Activated CD4-positive, alpha-beta T cell treated with anti-CD3 and anti-CD28 coated beads, Interleukin-2, Interleukin-6, amounts not matched to agents 100 ng/mL and 50 ng/mL, durations not matched to agents 16 hours and 8 hours (primary cell): Measurements from ENCODE around the gene CRYBG1.

ENCODE experiments used
- DNase-seq: peaks from one replicate; pipeline ENCODE4 v3.0.0-alpha.2; 2020

Gene CRYBG1

GRCh38 chr6:106462923-106463557 is 102.5 kb downstream of the CRYBG1 start:
- DNase-seq = no peak

GRCh38 chr6:106466211-106466610 is 105.7 kb downstream of the CRYBG1 start:
- DNase-seq = no peak

- DNase-seq = no peak
Measured at GRCh38 chr6:106468935-106469334, 108.4 kb downstream of the CRYBG1 start.

GRCh38 chr6:106469882-106470281 is 109.4 kb downstream of the CRYBG1 start:
- DNase-seq = no peak

GRCh38 chr6:106470316-106470715 is 109.8 kb downstream of the CRYBG1 start:
- no peak for DNase-seq

- DNase-seq = no peak
Measured at GRCh38 chr6:106470811-106471210, 110.3 kb downstream of the CRYBG1 start.

GRCh38 chr6:106473812-106474211 is 113.3 kb downstream of the CRYBG1 start:
- DNase-seq = no peak

GRCh38 chr6:106474466-106474865 is 113.9 kb downstream of the CRYBG1 start:
- DNase-seq = no peak

- no peak for DNase-seq
Measured at GRCh38 chr6:106475284-106475683, 114.8 kb downstream of the CRYBG1 start.

GRCh38 chr6:106476331-106477105 is 116.0 kb downstream of the CRYBG1 start:
- no peak for DNase-seq

GRCh38 chr6:106477146-106477545 is 116.6 kb downstream of the CRYBG1 start:
- DNase-seq = no peak

- DNase-seq = no peak
Measured at GRCh38 chr6:106477790-106478189, 117.3 kb downstream of the CRYBG1 start.

- DNase-seq = no peak
Measured at GRCh38 chr6:106486236-106486635, 125.7 kb downstream of the CRYBG1 start.

GRCh38 chr6:106488494-106489370 is 128.2 kb downstream of the CRYBG1 start:
- DNase-seq = no peak

GRCh38 chr6:106490030-106490429 is 129.5 kb downstream of the CRYBG1 start:
- DNase-seq = no peak

GRCh38 chr6:106490436-106490835 is 129.9 kb downstream of the CRYBG1 start:
- no peak for DNase-seq

GRCh38 chr6:106490974-106491373 is 130.5 kb downstream of the CRYBG1 start:
- no peak for DNase-seq

GRCh38 chr6:106495014-106495413 is 134.5 kb downstream of the CRYBG1 start:
- DNase-seq = no peak

- DNase-seq = no peak
Measured at GRCh38 chr6:106496823-106497222, 136.3 kb downstream of the CRYBG1 start.

- DNase-seq = no peak
Measured at GRCh38 chr6:106501960-106502371, 141.4 kb downstream of the CRYBG1 start.

- DNase-seq = no peak
Measured at GRCh38 chr6:106502559-106502958, 142.0 kb downstream of the CRYBG1 start.

GRCh38 chr6:106508277-106508676 is 147.8 kb downstream of the CRYBG1 start:
- no peak for DNase-seq

GRCh38 chr6:106508834-106509233 is 148.3 kb downstream of the CRYBG1 start:
- DNase-seq = no peak
